Fibroblast of pulmonary artery (primary cell): ENCODE results near the gene SDF2L1.

Source experiments
- DNase-seq: peaks from one replicate; pipeline ENCODE4 v3.0.0-alpha.2; 2010; ENCODE audit warnings: low read depth
- H3K4me3 ChIP-seq: replicated peaks from 2 replicates; pipeline ENCODE4 v1.5.1; 2011; ENCODE audit warnings: low read depth, mild to moderate bottlenecking, control low read depth, low read length, moderate library complexity
- CTCF ChIP-seq: IDR thresholded peaks from 2 replicates; pipeline ENCODE4 v1.5.1; 2011; ENCODE audit warnings: mild to moderate bottlenecking, control low read depth, low read length, inconsistent platforms; ENCODE audit errors: missing control alignments

Gene SDF2L1

GRCh38 chr22:21651521-21652009 lies 9.5 kb downstream of the SDF2L1 start:
- no peak for DNase-seq
- TF ChIP-seq CTCF = no peak
- peak overlapping the region; percentile 73 for H3K4me3 ChIP-seq

- H3K4me3 ChIP-seq = peak overlapping the region; percentile 73
- peak; percentile 85 for DNase-seq
- TF ChIP-seq CTCF = no peak
Measured at GRCh38 chr22:21652010-21652546, 10.0 kb downstream of the SDF2L1 start.

DNA sequence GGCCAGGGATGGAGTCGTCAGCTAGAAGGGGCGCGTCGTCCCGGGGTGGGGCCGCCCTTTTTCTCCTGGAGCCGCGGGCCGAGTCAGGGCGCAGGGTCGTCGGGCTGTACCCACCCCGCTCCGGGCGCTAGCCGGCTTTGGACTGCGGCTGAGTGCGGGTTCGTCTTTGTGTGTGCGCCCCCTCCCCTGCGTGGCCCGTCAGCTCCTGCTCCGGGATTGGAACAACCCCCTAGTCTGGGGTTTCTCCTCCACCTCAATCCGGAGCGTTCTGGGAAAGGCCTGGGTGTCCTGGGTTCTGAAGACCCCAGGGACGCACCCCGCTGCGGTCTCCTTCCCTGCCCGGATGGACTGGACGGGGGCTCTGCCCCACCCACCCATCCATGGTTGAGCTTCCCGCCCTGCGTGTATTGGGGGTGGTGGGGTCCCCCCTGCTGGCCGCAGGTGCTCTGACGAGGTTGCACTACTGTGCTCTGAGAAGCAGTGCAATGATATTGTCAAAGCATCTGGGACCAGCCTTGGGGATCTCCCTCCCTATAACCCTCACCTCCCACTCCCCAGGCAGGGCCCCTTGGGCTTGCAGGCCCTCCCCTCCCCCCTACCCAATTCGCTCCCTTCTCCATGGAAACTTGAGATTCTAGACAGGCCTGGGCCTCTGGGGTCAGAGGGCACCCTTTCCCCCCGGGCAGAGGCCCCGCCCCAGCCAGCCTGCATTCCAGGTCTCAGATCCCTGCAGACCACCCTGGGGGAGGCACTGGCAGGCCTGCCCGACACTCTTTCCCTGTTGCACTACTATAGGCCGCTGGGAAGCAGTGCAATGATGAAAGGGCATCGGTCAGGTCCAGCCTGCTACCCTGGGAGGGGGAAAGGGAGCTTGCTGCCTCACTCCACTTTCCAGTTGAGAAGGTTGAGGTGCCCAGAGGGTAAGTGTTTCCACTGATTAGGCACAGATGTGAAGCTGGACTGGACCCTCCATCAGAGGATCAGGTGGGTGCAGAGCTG lies 10.7 kb downstream of the SDF2L1 start:
- H3K4me3 ChIP-seq = peak overlapping the region; percentile 73
- no peak for TF ChIP-seq CTCF

GRCh38 chr22:21657020-21657359 lies 14.9 kb downstream of the SDF2L1 start:
- no peak for TF ChIP-seq CTCF
- DNase-seq = no peak
- H3K4me3 ChIP-seq = peak overlapping the region; percentile 46

More for the DNA sequence above, 10.7 kb downstream of the SDF2L1 start:
- DNase-seq = no peak

DNA sequence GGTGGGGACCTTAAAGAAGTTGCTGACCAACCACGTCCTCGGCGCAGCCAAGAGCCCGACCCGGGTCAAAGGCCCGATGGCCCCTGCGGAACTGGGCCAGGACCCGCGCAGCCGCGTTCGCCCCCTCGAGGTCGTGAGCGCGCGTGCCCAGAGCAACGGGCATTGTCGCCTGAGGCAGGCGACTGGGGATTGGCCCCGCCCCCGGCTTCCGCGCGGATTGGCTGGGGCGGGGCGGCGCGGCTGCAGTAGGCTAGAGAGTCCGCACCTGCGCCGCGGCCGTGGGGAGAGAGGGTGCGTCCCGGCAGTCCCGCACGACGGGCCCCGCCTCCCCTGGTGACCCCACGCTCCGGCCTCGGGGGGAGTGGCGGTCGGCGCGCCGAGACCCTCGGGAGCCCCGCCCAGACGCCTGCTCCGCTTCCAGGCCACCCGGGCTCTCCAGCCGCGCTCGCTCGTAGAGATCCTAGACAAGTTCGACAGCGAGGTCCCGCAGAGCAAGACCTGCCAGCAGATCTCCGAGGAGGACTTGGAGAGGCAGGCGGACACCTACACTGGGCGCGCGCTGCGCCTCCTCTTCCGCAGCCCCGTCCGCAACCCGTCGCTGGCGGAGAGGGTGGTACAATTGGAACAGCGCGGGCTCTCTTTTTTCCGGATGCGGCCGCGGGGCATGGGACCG lies 15.4 kb downstream of the SDF2L1 start:
- no peak for TF ChIP-seq CTCF
- DNase-seq = peak; percentile 18
- H3K4me3 ChIP-seq = peak overlapping the region; percentile 46

DNA sequence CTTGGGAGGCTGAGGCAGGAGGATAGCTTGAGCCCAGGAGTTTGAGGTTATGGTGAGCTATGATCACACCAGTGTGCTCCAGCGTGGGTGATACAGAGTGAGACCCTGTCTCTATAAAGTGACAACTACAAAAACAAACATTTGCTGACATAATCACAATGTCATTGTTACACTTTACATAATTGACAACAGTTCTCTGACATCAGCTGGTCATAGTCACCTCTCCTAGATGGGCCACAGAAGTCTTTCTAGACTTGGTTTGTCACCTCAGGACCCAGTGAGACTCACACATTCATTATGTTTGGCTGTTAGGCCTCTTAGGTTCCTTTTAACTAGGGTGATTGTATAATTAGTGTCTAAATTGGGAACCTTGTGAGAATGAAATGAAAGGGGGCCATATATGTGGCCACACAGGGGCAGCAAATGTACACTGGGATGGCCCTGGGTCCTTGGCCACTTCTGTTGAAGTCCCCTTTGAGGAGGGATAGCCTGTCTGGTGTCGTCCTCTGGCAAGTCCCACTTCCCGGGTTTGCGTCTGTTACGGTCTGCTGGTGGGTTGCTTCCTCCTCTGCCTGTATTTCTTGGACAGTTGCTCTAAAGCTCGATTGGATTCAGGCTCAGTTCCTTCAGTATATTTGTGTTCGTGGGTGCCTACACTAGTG lies 17.9 kb downstream of the SDF2L1 start:
- TF ChIP-seq CTCF = no peak
- no peak for DNase-seq

More for the DNA sequence above, 17.9 kb downstream of the SDF2L1 start:
- no peak overlapping the region for H3K4me3 ChIP-seq
